Measurements from ENCODE around the gene MARCHF2. TPM values are rescaled to one million over a fixed set of nuclear protein-coding genes. Genes with fewer than 3 reads are reported as not detected.
A peak's percentile ranks its signal among the peaks of the same experiment; 100 is the strongest.

Gene MARCHF2
- total and polyA plus RNA-seq, 7 donors, result 25.8 to 383 (median 283) TPM

- DNase-seq, result peak; percentile 97
- peaks cover 0 to 66% (median 54%) of the 10 kb centered on the region in 4 donors for H3K4me1 ChIP-seq
- no peaks in the 10 kb centered on the region for H3K9me3 ChIP-seq
- WGBS, 2 donors, result 15 to 22% methylated on average over 23 of the region's 23 CpGs
- peaks cover 0 to 8% (median 6%) of the 10 kb centered on the region in 4 donors for H3K36me3 ChIP-seq
- peaks cover 0 to 8% (median 0%) of the 10 kb centered on the region in 3 donors for H3K27me3 ChIP-seq
- H3K27ac ChIP-seq, result peak overlapping the region; percentile 36 to 90 (median 78)
- no peak for TF ChIP-seq CTCF (IDR thresholded peaks at IDR 0.05)
- TF ChIP-seq POLR2A (IDR thresholded peaks at IDR 0.05), result no peak
- peak in 3 of 4 donors; percentile 45 to 81 (median 72) for TF ChIP-seq POLR2AphosphoS5 (IDR thresholded peaks at IDR 0.05)
- peak in 2 of 4 donors; percentile 29 to 59 for TF ChIP-seq EP300 (IDR thresholded peaks at IDR 0.05)
- H3K4me3 ChIP-seq, result peak overlapping the region in 3 of 4 donors; percentile 1 to 36 (median 17)
- intact Hi-C loops (cut with DNase I), result loop anchor here (10.0 kb wide), 1 partner anchor 443 kb away; the partner anchor contains the start of genes CTXN1 and SNAPC2
Measured at GRCh38 chr19:8367327-8368001, 45.6 kb upstream of the MARCHF2 start.

DNA sequence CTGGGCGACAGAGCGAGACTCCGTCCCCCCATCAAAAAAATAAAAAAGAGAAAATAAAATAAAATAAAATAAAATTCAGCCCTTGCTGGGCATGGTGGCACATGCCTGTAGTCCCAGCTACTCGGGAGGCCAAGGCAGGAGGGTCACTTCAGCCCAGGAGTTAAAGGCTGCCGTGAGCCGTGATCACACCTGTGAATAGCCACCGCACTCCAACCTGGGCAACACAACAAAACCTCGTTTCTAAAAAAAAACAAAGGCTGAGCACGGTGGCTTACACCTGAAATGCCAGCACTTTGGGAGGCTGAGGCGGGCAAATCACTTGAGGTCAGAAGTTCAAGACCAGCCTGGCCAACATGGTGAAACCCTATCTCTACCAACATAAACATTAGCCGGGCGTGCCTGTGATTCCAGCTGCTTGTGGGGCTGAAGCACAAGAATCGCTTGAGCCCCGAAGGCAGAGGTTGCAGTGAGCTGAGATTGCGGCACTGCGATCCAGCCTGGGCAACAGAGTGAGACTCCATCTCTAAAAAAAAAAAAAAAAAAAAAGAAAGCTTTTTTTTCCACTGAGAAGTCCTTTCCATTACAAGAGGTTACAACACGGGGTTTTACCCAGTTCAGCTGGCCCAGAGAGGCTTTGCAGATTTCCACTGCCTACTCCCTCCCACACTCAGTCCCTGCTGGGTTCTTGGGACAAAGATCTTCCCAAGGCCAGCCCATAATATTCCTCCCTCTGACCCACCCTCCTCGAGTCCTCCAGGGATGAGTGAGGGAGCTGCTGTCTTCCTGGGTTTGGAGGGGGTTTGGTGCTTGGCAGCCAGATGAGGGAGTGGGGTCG is 42.7 kb upstream of the MARCHF2 start:
- Histone ChIP-seq H3K4me3 (no peak overlapping the region), H3K36me3 (peaks cover 6 to 25% (median 13%) of the 10 kb centered on the region in 4 donors), H3K27me3 (peaks cover 0 to 2% (median 0%) of the 10 kb centered on the region in 3 donors), H3K9me3 (no peaks in the 10 kb centered on the region), H3K27ac (peak overlapping the region in 1 of 4 donors; percentile 42), H3K4me1 (peaks cover 0 to 37% (median 29%) of the 10 kb centered on the region in 4 donors)
- intact Hi-C loops (cut with DNase I), result loop anchor here (2.0 kb wide), 1 partner anchor 46 kb away; no protein-coding TSS in a partner anchor
- no peak for DNase-seq
- WGBS, 2 donors, result 64 to 83% methylated on average over 19 of the region's 19 CpGs
- TF ChIP-seq POLR2AphosphoS5 (IDR thresholded peaks at IDR 0.05), result no peak
- no peak for TF ChIP-seq CTCF (IDR thresholded peaks at IDR 0.05)
- TF ChIP-seq EP300 (IDR thresholded peaks at IDR 0.05), result no peak

GRCh38 chr19:8371011-8371804 is 41.9 kb upstream of the MARCHF2 start:
- 69 to 84% methylated on average over 28 of the region's 28 CpGs for WGBS, 2 donors
- Histone ChIP-seq H3K9me3 (no peaks in the 10 kb centered on the region), H3K27ac (no peak overlapping the region), H3K4me3 (no peak overlapping the region), H3K36me3 (peaks cover 6 to 25% (median 13%) of the 10 kb centered on the region in 4 donors), H3K27me3 (no peaks in the 10 kb centered on the region), H3K4me1 (peaks cover 0 to 29% (median 25%) of the 10 kb centered on the region in 4 donors)
- intact Hi-C loops (cut with DNase I), result loop anchor here (2.0 kb wide), 1 partner anchor 46 kb away; no protein-coding TSS in a partner anchor
- TF ChIP-seq EP300 (IDR thresholded peaks at IDR 0.05) (no peak), POLR2A (IDR thresholded peaks at IDR 0.05) (no peak), CTCF (IDR thresholded peaks at IDR 0.05) (no peak), POLR2AphosphoS5 (IDR thresholded peaks at IDR 0.05) (no peak)
- no peak for DNase-seq
